Neuron (in vitro differentiated cells): ENCODE measurements around the gene EDAR.

Experiments
- H2AFZ ChIP-seq: one replicate; pipeline ENCODE4 v1.6.1; 2013; ENCODE audit warnings: low read depth, mild to moderate bottlenecking, inconsistent platforms, low read length, moderate library complexity
- H3K27me3 ChIP-seq: one replicate; pipeline ENCODE4 v1.6.1; 2013; ENCODE audit warnings: low read length; ENCODE audit not compliant: insufficient read depth
- H3K36me3 ChIP-seq: one replicate; pipeline ENCODE4 v1.6.1; 2013; ENCODE audit warnings: low read length; ENCODE audit not compliant: insufficient read depth
- H3K4me1 ChIP-seq: one replicate; pipeline ENCODE4 v1.6.1; 2013; ENCODE audit warnings: low read length; ENCODE audit not compliant: insufficient read depth
- H3K4me3 ChIP-seq: 2 replicates; pipeline ENCODE4 v1.5.1; 2013; ENCODE audit warnings: mild to moderate bottlenecking, low read length, moderate library complexity
- H3K9me3 ChIP-seq: one replicate; pipeline ENCODE4 v1.6.1; 2013; ENCODE audit warnings: low read length

EDAR gene

GRCh38 chr2:108988076-108988795 is 784 bp downstream of the EDAR start:
- no peak overlapping the region for H2AFZ ChIP-seq
- peaks cover 3% of the 10 kb centered on the region for H3K27me3 ChIP-seq
- H3K9me3 ChIP-seq: no peaks in the 10 kb centered on the region
- no peaks in the 10 kb centered on the region for H3K36me3 ChIP-seq
- no peak overlapping the region for H3K4me3 ChIP-seq
- H3K4me1 ChIP-seq: no peaks in the 10 kb centered on the region

- Histone ChIP-seq H3K36me3 (no peaks in the 10 kb centered on the region), H3K4me1 (no peaks in the 10 kb centered on the region), H3K9me3 (no peaks in the 10 kb centered on the region), H3K4me3 (no peak overlapping the region), H2AFZ (no peak overlapping the region), H3K27me3 (peaks cover 5% of the 10 kb centered on the region)
Measured at GRCh38 chr2:108986916-108987510, 2.0 kb downstream of the EDAR start.

- Histone ChIP-seq H3K4me1 (no peaks in the 10 kb centered on the region), H3K9me3 (no peaks in the 10 kb centered on the region), H3K4me3 (no peak overlapping the region), H2AFZ (no peak overlapping the region), H3K36me3 (no peaks in the 10 kb centered on the region), H3K27me3 (peaks cover 5% of the 10 kb centered on the region)
Measured at GRCh38 chr2:108983610-108984009, 5.4 kb downstream of the EDAR start.

- no peaks in the 10 kb centered on the region for H3K9me3 ChIP-seq
- no peaks in the 10 kb centered on the region for H3K4me1 ChIP-seq
- no peak overlapping the region for H3K4me3 ChIP-seq
- no peak overlapping the region for H2AFZ ChIP-seq
- no peaks in the 10 kb centered on the region for H3K36me3 ChIP-seq
- peaks cover 5% of the 10 kb centered on the region for H3K27me3 ChIP-seq
Measured at GRCh38 chr2:108983061-108983460, 6.0 kb downstream of the EDAR start.

GRCh38 chr2:108982259-108982679 is 6.8 kb downstream of the EDAR start:
- no peaks in the 10 kb centered on the region for H3K9me3 ChIP-seq
- no peaks in the 10 kb centered on the region for H3K36me3 ChIP-seq
- peaks cover 7% of the 10 kb centered on the region for H3K27me3 ChIP-seq
- no peak overlapping the region for H2AFZ ChIP-seq
- no peak overlapping the region for H3K4me3 ChIP-seq
- no peaks in the 10 kb centered on the region for H3K4me1 ChIP-seq

GRCh38 chr2:108981846-108982245 is 7.2 kb downstream of the EDAR start:
- peaks cover 7% of the 10 kb centered on the region for H3K27me3 ChIP-seq
- H3K4me1 ChIP-seq: no peaks in the 10 kb centered on the region
- no peaks in the 10 kb centered on the region for H3K9me3 ChIP-seq
- H2AFZ ChIP-seq: no peak overlapping the region
- H3K36me3 ChIP-seq: no peaks in the 10 kb centered on the region
- no peak overlapping the region for H3K4me3 ChIP-seq

GRCh38 chr2:108980076-108980475 is 8.9 kb downstream of the EDAR start:
- Histone ChIP-seq H3K36me3 (no peaks in the 10 kb centered on the region), H3K27me3 (peaks cover 4% of the 10 kb centered on the region)

GRCh38 chr2:108979461-108979860 is 9.6 kb downstream of the EDAR start:
- H3K9me3 ChIP-seq: no peaks in the 10 kb centered on the region
- H3K4me3 ChIP-seq: no peak overlapping the region
- no peaks in the 10 kb centered on the region for H3K4me1 ChIP-seq
- H3K36me3 ChIP-seq: no peaks in the 10 kb centered on the region
- peaks cover 4% of the 10 kb centered on the region for H3K27me3 ChIP-seq
- no peak overlapping the region for H2AFZ ChIP-seq

More at GRCh38 chr2:108980076-108980475, 8.9 kb downstream of the EDAR start:
- Histone ChIP-seq H3K4me1 (no peaks in the 10 kb centered on the region), H2AFZ (no peak overlapping the region), H3K9me3 (no peaks in the 10 kb centered on the region), H3K4me3 (no peak overlapping the region)

GRCh38 chr2:108978709-108979111 is 10.3 kb downstream of the EDAR start:
- no peaks in the 10 kb centered on the region for H3K9me3 ChIP-seq
- peaks cover 4% of the 10 kb centered on the region for H3K27me3 ChIP-seq
- no peak overlapping the region for H3K4me3 ChIP-seq
- H2AFZ ChIP-seq: no peak overlapping the region
- H3K4me1 ChIP-seq: no peaks in the 10 kb centered on the region
- H3K36me3 ChIP-seq: no peaks in the 10 kb centered on the region

GRCh38 chr2:108975613-108976435 is 13.2 kb downstream of the EDAR start:
- peaks cover 2% of the 10 kb centered on the region for H3K27me3 ChIP-seq
- H3K4me1 ChIP-seq: no peaks in the 10 kb centered on the region
- H3K36me3 ChIP-seq: no peaks in the 10 kb centered on the region
- no peaks in the 10 kb centered on the region for H3K9me3 ChIP-seq
- no peak overlapping the region for H2AFZ ChIP-seq
- H3K4me3 ChIP-seq: no peak overlapping the region

GRCh38 chr2:108974674-108975073 is 14.3 kb downstream of the EDAR start:
- Histone ChIP-seq H3K36me3 (no peaks in the 10 kb centered on the region), H3K27me3 (peaks cover 2% of the 10 kb centered on the region), H2AFZ (no peak overlapping the region), H3K4me1 (no peaks in the 10 kb centered on the region), H3K9me3 (no peaks in the 10 kb centered on the region), H3K4me3 (no peak overlapping the region)

GRCh38 chr2:108972663-108973062 is 16.4 kb downstream of the EDAR start:
- H3K9me3 ChIP-seq: no peaks in the 10 kb centered on the region
- no peaks in the 10 kb centered on the region for H3K36me3 ChIP-seq
- H2AFZ ChIP-seq: no peak overlapping the region
- H3K4me3 ChIP-seq: no peak overlapping the region
- H3K27me3 ChIP-seq: peaks cover 7% of the 10 kb centered on the region
- H3K4me1 ChIP-seq: no peaks in the 10 kb centered on the region
